Neural progenitor cell (in vitro differentiated cells): ENCODE data around the gene TMEM121B.

ENCODE experiments used
- EZH2 ChIP-seq: fragments of 200-600 bp; sonication (generic); IDR thresholded peaks from 2 replicates; pipeline ENCODE4 v1.6.1; 2017; ENCODE audit warnings: antibody characterized with exemption, mild to moderate bottlenecking, moderate library complexity
- TF ChIP-seq, protein P1 (sequence below): fragments of 200-600 bp; sonication (generic); IDR thresholded peaks from 2 replicates; pipeline ENCODE4 v1.5.1; 2017; ENCODE audit warnings: antibody characterized with exemption, mild to moderate bottlenecking

DNA sequence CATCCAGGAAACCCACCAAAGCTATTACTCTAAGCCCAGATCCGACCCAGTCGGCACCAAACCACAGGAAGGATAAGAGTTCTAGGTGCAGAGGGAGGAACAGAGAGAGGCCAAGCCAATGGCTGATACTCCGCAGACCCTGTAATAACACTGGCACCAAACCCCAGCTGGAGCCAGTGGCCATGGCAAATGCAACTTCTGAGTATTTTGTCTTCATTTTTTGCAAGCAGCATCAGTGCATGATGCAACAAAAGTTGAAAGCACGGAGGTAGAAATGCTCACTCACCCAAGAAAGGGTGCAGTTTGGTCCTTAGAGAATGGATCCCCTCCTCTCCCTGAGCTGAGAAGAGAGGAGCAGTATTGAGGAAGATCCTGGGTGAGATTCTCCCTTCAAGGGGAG is 2.8 kb downstream of the TMEM121B start:
- TF ChIP-seq, protein P1, sequence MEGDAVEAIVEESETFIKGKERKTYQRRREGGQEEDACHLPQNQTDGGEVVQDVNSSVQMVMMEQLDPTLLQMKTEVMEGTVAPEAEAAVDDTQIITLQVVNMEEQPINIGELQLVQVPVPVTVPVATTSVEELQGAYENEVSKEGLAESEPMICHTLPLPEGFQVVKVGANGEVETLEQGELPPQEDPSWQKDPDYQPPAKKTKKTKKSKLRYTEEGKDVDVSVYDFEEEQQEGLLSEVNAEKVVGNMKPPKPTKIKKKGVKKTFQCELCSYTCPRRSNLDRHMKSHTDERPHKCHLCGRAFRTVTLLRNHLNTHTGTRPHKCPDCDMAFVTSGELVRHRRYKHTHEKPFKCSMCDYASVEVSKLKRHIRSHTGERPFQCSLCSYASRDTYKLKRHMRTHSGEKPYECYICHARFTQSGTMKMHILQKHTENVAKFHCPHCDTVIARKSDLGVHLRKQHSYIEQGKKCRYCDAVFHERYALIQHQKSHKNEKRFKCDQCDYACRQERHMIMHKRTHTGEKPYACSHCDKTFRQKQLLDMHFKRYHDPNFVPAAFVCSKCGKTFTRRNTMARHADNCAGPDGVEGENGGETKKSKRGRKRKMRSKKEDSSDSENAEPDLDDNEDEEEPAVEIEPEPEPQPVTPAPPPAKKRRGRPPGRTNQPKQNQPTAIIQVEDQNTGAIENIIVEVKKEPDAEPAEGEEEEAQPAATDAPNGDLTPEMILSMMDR, result no peak
- TF ChIP-seq EZH2, result no peak
